Stimulated activated CD8-positive, alpha-beta memory T cell treated with anti-CD3 and anti-CD28 coated beads, Interleukin-4, amount 100 ng/mL, for 48 hours (primary cell): ENCODE measurements around the gene EFCAB13.
"Not testable (repeated sequence)": the region's sequence is repeated elsewhere in the genome, so short reads cannot be mapped to it uniquely, and the experiment has no call there.

Experiments used
- DNase-seq: peaks from one replicate; pipeline ENCODE4 v3.0.0-alpha.2; 2020

Gene EFCAB13

GRCh38 chr17:47432240-47432639 is 108.5 kb downstream of the EFCAB13 start:
- DNase-seq, result not testable (repeated sequence)

- DNase-seq, result no peak
These were observed 141.4 kb downstream of the EFCAB13 start for GRCh38 chr17:47465165-47465564.

DNA sequence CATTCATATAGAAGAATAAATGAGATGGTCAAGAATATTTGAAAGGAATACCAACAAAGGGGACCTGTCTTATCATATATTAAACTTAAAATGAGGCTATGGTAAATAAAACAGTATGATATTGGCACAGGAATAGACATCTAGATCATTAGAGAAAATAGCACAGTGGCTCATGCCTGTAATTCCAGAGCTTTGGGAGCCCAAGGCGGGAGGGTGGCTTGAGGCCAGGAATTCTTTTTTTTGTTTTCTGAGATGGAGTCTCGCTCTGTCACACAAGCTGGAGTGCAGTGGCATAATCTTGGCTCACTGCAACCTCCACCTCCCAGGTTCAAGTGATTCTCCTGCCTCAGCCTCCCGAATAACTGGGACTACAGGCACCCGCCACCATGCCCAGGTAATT is 143.2 kb downstream of the EFCAB13 start:
- DNase-seq, result not testable (repeated sequence)

- no peak for DNase-seq
These were observed 147.1 kb downstream of the EFCAB13 start for GRCh38 chr17:47470836-47471235.

DNA sequence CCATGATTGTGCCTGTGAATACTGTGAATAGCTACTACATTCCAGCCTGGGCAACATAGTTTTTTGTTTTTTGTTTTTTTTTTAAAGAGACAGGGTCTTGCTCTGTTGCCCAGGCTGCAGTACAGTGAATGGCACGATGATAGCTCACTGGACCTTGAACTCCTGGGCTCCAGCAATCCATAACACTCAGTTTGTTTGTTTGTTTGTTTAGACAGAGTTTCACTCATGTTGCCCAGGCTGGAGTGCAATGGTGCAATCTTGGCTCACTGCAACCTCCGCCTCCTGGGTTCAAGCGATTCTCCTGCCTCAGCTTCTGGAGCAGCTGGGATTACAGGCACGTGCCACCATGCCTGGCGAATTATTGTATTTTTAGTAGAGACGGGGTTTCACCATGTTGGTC is 148.3 kb downstream of the EFCAB13 start:
- not testable (repeated sequence) for DNase-seq
